DND-41 (cell line): Measurements from ENCODE around the gene SLC29A4.
"Not testable (repeated sequence)": the region's sequence is repeated elsewhere in the genome, so short reads cannot be mapped to it uniquely, and the experiment has no call there.

Experiments used
- ATAC-seq: fragments of 200-7000 bp; cut with Tn5 transposase; 3 replicates; pipeline ENCODE4 v1.9.1; 2021; ENCODE audit warnings: low read depth; ENCODE audit not compliant: insufficient read depth
- DNase-seq: peaks from one replicate; pipeline ENCODE4 v3.0.0-alpha.2; 2020
- H2AFZ ChIP-seq: 2 replicates; pipeline ENCODE4 v1.6.0; 2012; ENCODE audit warnings: low read depth, low read length
- H3K27ac ChIP-seq: 2 replicates; pipeline ENCODE4 v1.5.1; 2012; ENCODE audit warnings: low read length, inconsistent platforms
- H3K27me3 ChIP-seq: fragments of 200-600 bp; sonication (generic); 2 replicates; pipeline ENCODE4 v1.6.0; 2012; ENCODE audit warnings: low read length, mild to moderate bottlenecking, inconsistent platforms; ENCODE audit not compliant: insufficient read depth, poor library complexity
- H3K36me3 ChIP-seq: 2 replicates; pipeline ENCODE4 v1.5.1; 2012; ENCODE audit warnings: low read length, inconsistent platforms; ENCODE audit not compliant: insufficient read depth
- H3K4me1 ChIP-seq: 2 replicates; pipeline ENCODE4 v1.5.1; 2012; ENCODE audit warnings: mild to moderate bottlenecking, low read length; ENCODE audit not compliant: insufficient read depth
- H3K4me2 ChIP-seq: 2 replicates; pipeline ENCODE4 v1.6.0; 2012; ENCODE audit warnings: mild to moderate bottlenecking, moderate library complexity, low read length, inconsistent platforms; ENCODE audit not compliant: insufficient read depth
- H3K4me3 ChIP-seq, 2 experiments: fragments of 200-600 bp in 1 of 2; shearing (Covaris generic) in 1 of 2; 2 replicates each; pipeline ENCODE4 v1.5.1; 2012 to 2016; ENCODE audit warnings: inconsistent platforms in 2 of 2, low read length in 2 of 2, mild to moderate bottlenecking in 2 of 2, low read depth in 1 of 2, moderate library complexity in 1 of 2
- H3K79me2 ChIP-seq: 2 replicates; pipeline ENCODE4 v1.6.0; 2012; ENCODE audit warnings: low read length, inconsistent platforms; ENCODE audit not compliant: insufficient read depth
- H3K9ac ChIP-seq: 2 replicates; pipeline ENCODE4 v1.6.0; 2012; ENCODE audit warnings: low read depth, mild to moderate bottlenecking, inconsistent platforms, low read length, moderate library complexity
- H3K9me3 ChIP-seq: 2 replicates; pipeline ENCODE4 v1.5.1; 2012; ENCODE audit warnings: low read length, moderate library complexity, mild to moderate bottlenecking, inconsistent platforms; ENCODE audit not compliant: insufficient read depth, severe bottlenecking
- H4K20me1 ChIP-seq: 2 replicates; pipeline ENCODE4 v1.6.0; 2012; ENCODE audit warnings: low read length; ENCODE audit not compliant: insufficient read depth
- EZH2 ChIP-seq: IDR thresholded peaks from 3 replicates; pipeline ENCODE4 v1.6.1; 2012; ENCODE audit warnings: borderline replicate concordance, low read depth, mild to moderate bottlenecking, moderate library complexity, low read length, inconsistent platforms; ENCODE audit not compliant: severe bottlenecking
- TF ChIP-seq, protein P1 (sequence below): IDR thresholded peaks from 2 replicates; pipeline ENCODE4 v1.5.1; 2012; ENCODE audit warnings: borderline replicate concordance, low read length, moderate library complexity, mild to moderate bottlenecking; ENCODE audit not compliant: poor library complexity, severe bottlenecking; ENCODE audit errors: extremely low read depth

Gene SLC29A4

DNA sequence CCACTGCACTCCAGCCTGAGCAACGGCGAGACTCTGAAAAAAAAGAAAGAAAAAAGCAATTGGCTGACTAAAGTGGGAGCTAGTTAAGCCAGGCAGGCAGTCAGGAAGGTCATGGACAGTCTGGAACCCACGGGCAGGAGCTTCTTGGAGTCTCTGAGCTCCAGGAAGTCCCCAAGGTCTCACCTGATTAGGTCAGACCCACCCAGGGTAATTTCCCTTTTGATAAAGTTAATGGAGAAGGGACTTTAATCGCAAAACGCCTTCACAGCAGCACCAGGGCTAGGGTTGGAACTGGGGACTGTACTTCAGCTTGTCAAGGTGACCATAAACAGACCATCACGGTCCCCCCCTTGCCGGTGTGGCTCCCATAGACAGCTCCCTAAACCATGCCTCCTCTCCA is 6.6 kb downstream of the SLC29A4 start:
- DNase-seq (no peak), ATAC-seq (no peak)
- no peak overlapping the region for H3K27ac ChIP-seq
- no peak overlapping the region for H2AFZ ChIP-seq
- H3K4me3 ChIP-seq, result no peak overlapping the region
- H3K9me3 ChIP-seq, result no peaks in the 10 kb centered on the region
- no peaks in the 10 kb centered on the region for H4K20me1 ChIP-seq
- no peaks in the 10 kb centered on the region for H3K79me2 ChIP-seq
- no peak overlapping the region for H3K4me2 ChIP-seq
- no peaks in the 10 kb centered on the region for H3K4me1 ChIP-seq
- TF ChIP-seq, protein P1, sequence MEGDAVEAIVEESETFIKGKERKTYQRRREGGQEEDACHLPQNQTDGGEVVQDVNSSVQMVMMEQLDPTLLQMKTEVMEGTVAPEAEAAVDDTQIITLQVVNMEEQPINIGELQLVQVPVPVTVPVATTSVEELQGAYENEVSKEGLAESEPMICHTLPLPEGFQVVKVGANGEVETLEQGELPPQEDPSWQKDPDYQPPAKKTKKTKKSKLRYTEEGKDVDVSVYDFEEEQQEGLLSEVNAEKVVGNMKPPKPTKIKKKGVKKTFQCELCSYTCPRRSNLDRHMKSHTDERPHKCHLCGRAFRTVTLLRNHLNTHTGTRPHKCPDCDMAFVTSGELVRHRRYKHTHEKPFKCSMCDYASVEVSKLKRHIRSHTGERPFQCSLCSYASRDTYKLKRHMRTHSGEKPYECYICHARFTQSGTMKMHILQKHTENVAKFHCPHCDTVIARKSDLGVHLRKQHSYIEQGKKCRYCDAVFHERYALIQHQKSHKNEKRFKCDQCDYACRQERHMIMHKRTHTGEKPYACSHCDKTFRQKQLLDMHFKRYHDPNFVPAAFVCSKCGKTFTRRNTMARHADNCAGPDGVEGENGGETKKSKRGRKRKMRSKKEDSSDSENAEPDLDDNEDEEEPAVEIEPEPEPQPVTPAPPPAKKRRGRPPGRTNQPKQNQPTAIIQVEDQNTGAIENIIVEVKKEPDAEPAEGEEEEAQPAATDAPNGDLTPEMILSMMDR, result no peak
- no peak for TF ChIP-seq EZH2
- no peaks in the 10 kb centered on the region for H3K36me3 ChIP-seq
- no peak overlapping the region for H3K9ac ChIP-seq
- H3K27me3 ChIP-seq, result no peaks in the 10 kb centered on the region

DNA sequence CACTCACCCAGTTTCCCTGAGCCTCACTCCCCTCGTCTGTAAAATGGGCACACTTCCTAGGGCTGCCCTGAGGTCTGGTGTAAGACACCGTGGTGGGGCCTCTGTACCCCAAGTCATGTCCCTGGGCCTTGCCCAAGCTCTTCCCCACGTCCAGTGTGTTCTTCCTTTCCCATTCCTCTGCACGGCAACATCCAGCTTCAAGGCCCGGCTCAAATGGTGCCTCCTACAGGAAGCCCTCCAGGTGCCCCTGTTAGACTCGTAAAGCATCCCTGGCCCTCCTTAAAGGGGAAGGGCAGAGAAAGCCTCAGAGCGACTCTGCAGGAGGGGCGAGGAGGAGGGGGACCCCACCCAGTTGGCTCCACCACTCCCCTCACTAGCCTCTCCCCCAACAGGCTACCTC is 8.6 kb downstream of the SLC29A4 start:
- Histone ChIP-seq H3K9ac (no peak overlapping the region), H3K27me3 (no peaks in the 10 kb centered on the region), H3K79me2 (no peaks in the 10 kb centered on the region), H3K27ac (no peak overlapping the region), H3K36me3 (no peaks in the 10 kb centered on the region), H3K4me2 (no peak overlapping the region), H3K4me3 (no peak overlapping the region), H3K4me1 (no peaks in the 10 kb centered on the region), H4K20me1 (no peaks in the 10 kb centered on the region), H3K9me3 (no peaks in the 10 kb centered on the region), H2AFZ (no peak overlapping the region)
- ATAC-seq, result no peak
- no peak for DNase-seq
- TF ChIP-seq, protein P1, result no peak
- TF ChIP-seq EZH2, result no peak

DNA sequence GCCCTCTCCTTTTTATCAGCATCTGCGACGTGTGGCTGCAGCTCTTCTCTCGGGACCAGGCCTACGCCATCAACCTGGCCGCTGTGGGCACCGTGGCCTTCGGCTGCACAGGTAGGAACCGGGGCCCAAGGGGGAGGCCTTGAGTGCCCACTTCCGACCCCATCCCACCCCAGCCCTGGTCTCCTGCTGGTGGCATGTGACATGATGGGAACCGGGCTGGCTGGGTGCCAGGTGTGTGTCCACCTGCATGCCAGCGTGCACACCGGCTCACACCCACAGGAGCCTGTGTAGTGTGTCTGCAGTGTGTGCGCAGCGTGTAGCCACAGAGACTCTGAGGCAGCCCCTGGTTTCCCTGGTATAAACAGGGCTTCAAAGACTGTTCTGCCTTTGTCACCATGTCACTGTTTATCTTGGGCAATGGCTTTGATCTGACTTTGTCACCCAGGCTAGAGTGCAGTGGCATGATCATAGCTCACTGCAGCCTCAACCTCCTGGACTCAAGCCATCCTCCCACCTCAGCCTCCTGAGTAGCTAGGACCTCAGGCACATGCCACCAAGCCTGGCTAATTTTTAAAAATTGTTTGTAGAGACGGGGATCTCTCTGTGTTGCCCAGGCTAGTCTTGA is 9.1 kb downstream of the SLC29A4 start:
- DNase-seq, H3K79me2 ChIP-seq, H3K27ac ChIP-seq, H3K4me2 ChIP-seq, H3K27me3 ChIP-seq, H3K36me3 ChIP-seq, ATAC-seq, H3K9ac ChIP-seq, H2AFZ ChIP-seq, H3K4me1 ChIP-seq, H4K20me1 ChIP-seq, H3K4me3 ChIP-seq, H3K9me3 ChIP-seq: not testable (repeated sequence)

DNA sequence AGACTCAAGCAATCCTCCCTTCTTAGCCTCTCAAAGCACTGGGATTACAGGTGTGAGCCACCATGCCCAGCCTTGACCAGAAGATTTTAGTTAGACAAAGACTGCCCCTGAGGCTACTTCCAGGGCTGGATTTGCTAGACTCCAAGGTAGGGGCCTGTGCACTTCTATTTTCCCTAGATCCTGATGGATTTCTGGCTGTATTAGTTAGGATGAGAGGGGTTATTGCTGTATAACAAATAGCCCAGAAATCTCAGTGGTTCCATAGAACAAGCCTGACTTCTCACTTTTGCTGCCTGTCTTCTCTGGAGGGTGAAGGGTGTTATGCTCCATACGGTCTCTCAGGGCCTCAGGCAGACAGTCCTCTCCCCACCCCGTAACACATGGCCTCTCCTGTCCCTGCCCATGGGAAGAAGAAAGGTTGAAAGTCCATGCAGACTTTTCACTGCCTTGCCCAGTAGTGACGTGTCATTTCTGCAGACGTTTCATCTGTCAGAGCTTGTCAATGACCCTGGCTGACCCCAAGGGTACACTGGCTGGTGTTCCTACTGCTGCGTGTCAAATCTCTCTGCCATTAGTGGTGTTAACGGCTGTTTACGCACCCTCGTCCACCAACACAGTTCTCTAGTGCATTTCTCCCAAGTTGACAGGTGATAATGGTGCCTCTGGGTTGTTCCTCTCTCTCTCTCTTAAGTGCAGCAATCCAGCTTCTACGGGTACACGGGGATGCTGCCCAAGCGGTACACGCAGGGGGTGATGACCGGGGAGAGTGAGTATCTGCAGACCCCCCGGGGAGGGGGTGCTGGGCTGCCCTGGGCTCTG is 11.6 kb downstream of the SLC29A4 start:
- no peaks in the 10 kb centered on the region for H3K79me2 ChIP-seq
- no peak overlapping the region for H3K4me3 ChIP-seq
- peaks cover 20% of the 10 kb centered on the region for H3K4me1 ChIP-seq
- H4K20me1 ChIP-seq, result no peaks in the 10 kb centered on the region
- TF ChIP-seq, protein P1, result no peak
- no peak for TF ChIP-seq EZH2
- no peaks in the 10 kb centered on the region for H3K27me3 ChIP-seq
- H3K4me2 ChIP-seq, result no peak overlapping the region
- DNase-seq (no peak), ATAC-seq (no peak)
- H3K27ac ChIP-seq, result no peak overlapping the region
- no peak overlapping the region for H2AFZ ChIP-seq
- H3K9me3 ChIP-seq, result no peaks in the 10 kb centered on the region
- no peak overlapping the region for H3K9ac ChIP-seq
- no peaks in the 10 kb centered on the region for H3K36me3 ChIP-seq
